CD4-positive, alpha-beta T cell treated with Interleukin-6 at 100 ng/mL for 8 hours (primary cell): ENCODE measurements around the gene EPG5.
"Not testable (repeated sequence)": the region's sequence is repeated elsewhere in the genome, so short reads cannot be mapped to it uniquely, and the experiment has no call there.

Experiments
- DNase-seq: peaks from one replicate; pipeline ENCODE4 v3.0.0-alpha.2; 2020; ENCODE audit warnings: mixed read lengths, low spot score

Gene EPG5

GRCh38 chr18:45976566-45976965 is 9.4 kb upstream of the EPG5 start:
- DNase-seq: no peak

GRCh38 chr18:45974088-45974536 is 7.0 kb upstream of the EPG5 start:
- DNase-seq: peak; percentile 75

DNA sequence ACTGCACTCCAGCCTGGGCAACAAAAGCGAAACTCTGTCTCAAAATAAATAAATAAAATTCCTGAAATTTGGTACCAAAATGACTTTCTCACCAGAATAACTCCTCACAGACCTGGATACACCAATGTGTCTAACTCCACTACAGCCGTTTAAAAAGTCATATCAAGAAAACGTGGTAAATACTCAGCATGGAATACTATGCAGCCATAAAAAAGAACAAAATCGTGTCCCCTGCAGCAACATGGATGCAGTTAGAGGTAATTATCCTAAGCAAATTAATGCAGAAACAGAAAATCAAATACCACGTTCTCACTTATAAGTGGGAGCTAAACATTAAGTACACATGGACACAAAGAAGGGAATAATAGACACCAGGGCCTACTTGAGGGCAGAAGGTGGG is 2.2 kb downstream of the EPG5 start:
- DNase-seq: not testable (repeated sequence)

- DNase-seq: peak; percentile 33
Observed at GRCh38 chr18:45962866-45963265, 4.3 kb downstream of the EPG5 start.

DNA sequence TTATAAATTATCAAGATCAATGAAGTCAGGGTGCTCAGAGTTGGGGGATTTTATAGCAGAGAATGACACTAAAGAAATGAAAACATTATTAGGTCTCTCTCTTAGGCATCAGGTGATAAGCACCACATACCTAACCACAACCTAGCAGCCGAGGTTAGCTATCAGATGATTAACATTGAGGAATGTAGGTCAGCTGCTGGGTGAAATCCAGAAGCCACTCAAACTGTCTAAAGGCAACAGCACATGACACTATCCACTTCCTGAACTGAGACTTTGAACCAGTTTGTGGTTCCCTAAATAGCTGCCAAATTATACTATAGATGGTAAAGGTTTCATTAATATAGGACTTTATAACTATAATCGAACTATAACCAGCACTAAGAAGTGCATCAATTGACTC is 4.7 kb downstream of the EPG5 start:
- DNase-seq: peak; percentile 66

- DNase-seq: not testable (repeated sequence)
Observed at GRCh38 chr18:45959484-45959883, 7.6 kb downstream of the EPG5 start.

GRCh38 chr18:45958730-45959129 is 8.4 kb downstream of the EPG5 start:
- DNase-seq: no peak

GRCh38 chr18:45958027-45958426 is 9.1 kb downstream of the EPG5 start:
- no peak for DNase-seq

- DNase-seq: no peak
Observed at GRCh38 chr18:45957100-45957499, 10.0 kb downstream of the EPG5 start.

DNA sequence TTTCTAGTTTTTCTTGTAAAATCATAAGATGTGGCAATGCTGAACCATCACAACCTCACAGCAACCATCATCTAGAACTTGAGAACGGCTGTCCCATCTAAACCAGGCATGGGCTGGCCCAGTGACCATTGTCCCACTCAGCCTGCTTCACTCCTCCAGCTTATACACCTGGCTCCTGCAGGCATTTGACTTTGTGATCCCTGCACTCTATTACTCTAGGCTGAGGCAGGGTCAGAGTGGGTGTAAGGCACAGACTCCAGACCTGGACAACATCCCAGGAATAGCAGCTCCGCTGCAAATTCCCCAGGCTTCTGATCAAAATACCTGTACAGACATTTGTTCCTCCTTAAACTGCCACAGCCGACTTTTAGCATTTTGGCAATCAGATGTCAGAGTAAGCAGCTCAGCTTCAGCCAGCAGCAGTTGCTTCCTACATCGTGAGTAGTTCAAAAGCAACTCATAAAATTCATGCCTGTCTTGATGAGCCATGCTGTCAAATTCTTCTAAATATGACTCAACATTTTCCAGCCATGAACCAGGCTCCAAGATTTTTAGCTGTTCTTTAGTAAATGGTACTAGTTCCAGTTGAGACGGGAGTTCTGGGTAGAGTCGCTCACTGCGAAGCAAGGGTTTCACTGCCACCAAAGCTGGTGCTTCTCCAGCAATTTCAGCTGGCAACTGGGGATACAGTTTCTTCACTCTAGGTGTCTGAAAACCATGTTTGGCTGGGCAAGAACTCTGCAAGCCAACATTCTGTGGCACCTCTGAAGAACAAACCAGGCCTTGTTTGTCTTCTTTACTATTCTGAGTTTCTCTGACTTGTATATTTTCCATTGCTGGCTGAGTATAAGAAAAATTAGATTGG is 12.8 kb downstream of the EPG5 start:
- no peak for DNase-seq

- no peak for DNase-seq
Observed at GRCh38 chr18:45951016-45951714, 16.0 kb downstream of the EPG5 start.

GRCh38 chr18:45945669-45946068 is 21.5 kb downstream of the EPG5 start:
- no peak for DNase-seq

- no peak for DNase-seq
Observed at GRCh38 chr18:45940724-45941123, 26.4 kb downstream of the EPG5 start.

DNA sequence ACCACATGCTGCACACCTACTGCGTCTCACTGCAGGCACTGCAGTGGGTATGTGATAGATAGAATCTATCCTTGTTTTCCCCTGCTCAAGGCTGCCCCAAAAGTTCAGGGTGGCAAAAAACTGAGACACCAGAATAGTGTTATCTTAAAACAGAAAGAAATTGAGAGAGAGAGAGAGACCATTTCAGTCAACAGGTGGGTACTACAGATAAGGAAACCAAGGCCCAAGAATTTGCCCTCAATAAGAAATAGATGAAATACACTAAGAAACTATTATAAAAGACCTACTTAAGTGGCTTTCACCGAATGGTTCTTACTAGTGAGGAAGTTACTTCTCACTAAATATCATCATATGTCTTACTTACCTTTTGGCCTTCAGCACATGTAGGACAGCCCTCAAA is 27.9 kb downstream of the EPG5 start:
- DNase-seq: no peak

- no peak for DNase-seq
Observed at GRCh38 chr18:45938488-45938935, 28.6 kb downstream of the EPG5 start.

DNA sequence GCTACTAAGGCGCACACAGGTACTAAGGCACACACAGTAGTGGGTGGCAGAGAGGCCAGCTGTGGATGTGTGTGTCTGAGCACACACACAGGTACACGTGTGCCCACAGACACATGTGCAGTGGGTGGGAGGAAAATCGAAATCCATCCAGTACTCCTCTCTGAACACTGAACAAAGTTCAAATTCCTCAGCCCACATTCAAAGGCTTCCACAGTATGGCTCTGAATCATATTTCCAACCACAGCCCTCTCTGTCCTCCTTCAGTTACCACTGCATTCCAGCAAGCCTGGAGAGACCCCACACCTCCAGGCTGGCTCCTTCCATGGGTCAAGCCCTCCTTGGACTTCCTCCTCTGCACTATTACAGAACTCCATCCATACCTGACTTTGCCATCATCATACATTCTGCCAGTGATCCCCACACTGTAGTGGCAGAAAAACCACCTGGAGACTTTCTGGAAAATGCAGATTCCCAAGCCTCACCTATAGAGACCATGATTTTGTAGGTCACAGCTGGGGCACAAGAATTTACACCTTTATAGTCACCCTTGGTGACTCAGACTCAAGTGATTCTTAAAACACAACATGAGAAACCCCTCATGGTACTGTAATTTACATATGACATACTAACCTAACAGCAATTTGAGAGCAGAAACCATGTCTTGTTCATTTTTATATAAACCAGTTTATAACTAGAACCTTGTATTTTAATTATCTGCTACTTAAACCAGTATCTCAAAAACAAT is 31.4 kb downstream of the EPG5 start:
- DNase-seq: no peak

DNA sequence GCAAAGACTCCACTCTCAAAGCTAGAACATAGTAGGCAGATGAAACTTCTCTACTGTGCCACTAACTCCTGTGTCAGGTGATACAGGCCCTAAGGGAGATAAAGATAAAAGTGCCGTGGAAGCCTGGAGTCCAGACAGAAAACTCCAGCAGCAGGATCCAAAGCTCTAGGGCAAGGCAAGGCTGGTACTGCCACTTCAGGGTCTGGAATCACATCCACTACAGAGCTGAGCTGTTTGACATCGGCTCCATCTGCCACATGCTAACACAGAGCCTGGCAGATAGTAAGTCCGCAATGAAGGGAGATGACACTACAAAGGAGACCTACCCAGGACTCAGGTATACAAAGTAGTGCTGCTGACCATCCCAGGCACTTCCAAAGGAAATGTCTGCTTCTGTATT is 34.4 kb downstream of the EPG5 start:
- no peak for DNase-seq

DNA sequence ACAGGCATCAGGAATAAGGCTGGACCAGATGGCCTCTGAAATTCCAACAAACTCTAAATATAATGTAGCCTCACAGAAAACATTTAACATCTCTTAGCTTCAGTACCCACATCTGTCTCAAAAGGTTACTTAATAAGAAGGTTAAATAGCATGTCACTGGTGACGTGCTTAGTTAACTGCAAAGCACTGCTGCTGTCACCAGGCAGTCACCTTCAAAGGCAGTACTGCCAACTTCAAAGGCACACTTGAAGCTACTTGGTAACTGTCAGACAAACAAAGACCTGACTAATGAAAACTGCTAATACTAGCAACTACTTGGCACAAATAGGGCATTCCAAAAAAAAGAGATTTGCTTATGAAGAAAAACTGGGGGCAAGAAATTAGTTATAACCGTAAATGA is 36.2 kb downstream of the EPG5 start:
- DNase-seq: no peak

DNA sequence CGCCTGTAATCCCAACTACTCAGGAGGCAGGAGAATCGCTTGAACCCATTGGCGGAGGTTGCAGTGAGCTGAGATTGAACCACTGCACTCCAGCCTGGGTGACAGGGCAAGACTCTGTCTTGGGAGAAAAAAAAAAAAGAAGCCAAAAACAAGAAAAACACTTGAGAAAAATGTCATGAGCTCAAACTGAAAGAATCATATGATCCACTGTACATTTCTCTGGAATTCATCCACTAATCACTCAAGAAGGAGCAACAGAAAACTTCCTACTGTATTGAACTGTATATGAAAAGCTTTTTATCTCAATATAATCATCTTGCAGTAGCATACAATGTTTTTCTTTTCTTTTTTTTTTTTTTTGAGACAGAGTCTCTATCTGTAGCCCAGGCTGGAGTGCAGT is 40.4 kb downstream of the EPG5 start:
- DNase-seq: no peak

- no peak for DNase-seq
Observed at GRCh38 chr18:45926085-45926484, 41.0 kb downstream of the EPG5 start.

DNA sequence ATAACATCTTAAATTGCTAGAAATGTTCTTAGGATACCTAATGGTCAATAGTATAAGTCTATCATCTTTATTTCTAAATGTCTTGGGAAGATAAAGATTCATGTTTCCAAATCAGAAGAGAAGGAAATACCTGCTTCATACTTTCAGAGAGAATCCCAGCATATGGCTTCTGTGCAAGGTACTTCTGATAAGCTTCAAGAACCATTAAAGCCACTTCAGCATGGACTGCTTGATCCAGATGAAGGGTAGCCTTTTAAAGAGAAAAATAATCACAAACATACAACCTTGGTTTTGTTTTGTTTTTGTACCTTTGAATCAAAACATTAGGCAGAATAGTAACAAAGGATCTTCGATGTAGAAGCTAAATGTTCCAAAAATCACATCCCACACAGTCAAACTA is 44.0 kb downstream of the EPG5 start:
- no peak for DNase-seq

DNA sequence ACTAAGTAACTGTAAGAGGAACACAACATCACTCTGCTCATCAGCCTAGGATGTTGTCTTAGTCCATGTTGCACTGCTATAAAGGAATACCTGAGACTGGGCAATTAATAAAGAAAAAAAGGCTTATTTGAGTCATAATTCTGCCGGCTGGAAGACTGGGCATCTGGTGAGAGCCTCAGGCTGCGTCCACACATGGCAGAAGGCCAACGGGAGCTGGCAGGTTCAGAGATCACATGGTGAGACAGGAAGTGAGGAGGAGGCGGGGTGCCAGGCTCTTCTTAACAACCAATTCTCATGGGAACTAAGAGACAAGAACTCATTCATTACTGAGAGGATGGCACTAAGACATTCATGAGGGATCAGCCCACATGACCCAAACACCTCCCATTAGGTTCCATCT is 46.8 kb downstream of the EPG5 start:
- DNase-seq: no peak

DNA sequence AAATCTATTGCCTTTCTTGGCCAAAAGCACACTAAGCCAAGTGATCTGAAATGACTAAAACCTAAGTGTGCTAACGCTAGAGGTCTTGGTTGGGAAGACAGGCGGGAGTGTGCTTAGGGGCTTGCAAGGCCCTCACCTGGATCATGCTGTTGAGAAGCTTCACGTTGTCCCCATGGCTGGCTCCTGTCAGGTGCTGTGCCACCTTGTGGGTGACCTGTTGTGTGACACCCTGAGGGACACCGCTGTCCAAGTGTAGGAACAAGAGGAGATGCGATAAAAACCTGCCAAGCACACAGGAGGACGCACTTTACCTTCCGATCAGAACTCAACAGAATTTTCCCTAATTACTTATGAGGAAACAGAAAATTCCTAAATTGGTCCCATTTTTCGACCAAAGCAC is 50.8 kb downstream of the EPG5 start:
- no peak for DNase-seq
